Cardiac fibroblast (primary cell): ENCODE results near the gene UCHL1.

Experiments
- DNase-seq, 2 donors: peaks; one replicate each; pipeline versions ENCODE4 v3.0.0 to v3.0.0-alpha.2; 2010; ENCODE audit warnings: low read depth in 2 of 2
- H3K4me3 ChIP-seq, 2 donors: replicated peaks in 1 of 2; 1 replicate in 1 of 2; 2 replicates in 1 of 2; pipeline ENCODE4 v1.5.1; 2011; ENCODE audit warnings: low read depth in 2 of 2, low read length in 2 of 2, mild to moderate bottlenecking in 2 of 2, moderate library complexity in 1 of 2
- CTCF ChIP-seq: IDR thresholded peaks from one replicate; pipeline ENCODE4 v1.5.1; 2011; ENCODE audit warnings: low read depth, mild to moderate bottlenecking, low read length, inconsistent platforms

The UCHL1 gene

GRCh38 chr4:41257257-41257901 lies 651 bp downstream of the UCHL1 start:
- DNase-seq, result peak; percentile 49 to 51
- peak overlapping the region; percentile 67 to 74 for H3K4me3 ChIP-seq
- no peak for TF ChIP-seq CTCF

GRCh38 chr4:41257906-41258305 lies 1.2 kb downstream of the UCHL1 start:
- DNase-seq, result no peak
- TF ChIP-seq CTCF, result no peak
- peak overlapping the region; percentile 67 to 74 for H3K4me3 ChIP-seq

- no peak overlapping the region for H3K4me3 ChIP-seq
- peak; percentile 74 for DNase-seq
Observed at GRCh38 chr4:41258783-41259182, 2.1 kb downstream of the UCHL1 start.

GRCh38 chr4:41260116-41260733 lies 3.5 kb downstream of the UCHL1 start:
- no peak overlapping the region for H3K4me3 ChIP-seq
- no peak for DNase-seq
- TF ChIP-seq CTCF, result no peak

More at GRCh38 chr4:41258783-41259182, 2.1 kb downstream of the UCHL1 start:
- TF ChIP-seq CTCF, result peak; percentile 36

GRCh38 chr4:41262198-41262597 lies 5.5 kb downstream of the UCHL1 start:
- no peak for TF ChIP-seq CTCF
- DNase-seq, result no peak
- H3K4me3 ChIP-seq, result no peak overlapping the region

GRCh38 chr4:41264212-41264611 lies 7.5 kb downstream of the UCHL1 start:
- no peak for TF ChIP-seq CTCF
- DNase-seq, result no peak
- no peak overlapping the region for H3K4me3 ChIP-seq

GRCh38 chr4:41267997-41268396 lies 11.3 kb downstream of the UCHL1 start:
- DNase-seq, result no peak
- TF ChIP-seq CTCF, result no peak
- H3K4me3 ChIP-seq, result no peak overlapping the region
